GM12892 (cell line): ENCODE data around the gene GIGYF1.

Experiments used
- DNase-seq: peaks from one replicate; pipeline ENCODE4 v3.0.0; 2011; ENCODE audit not compliant: insufficient read length
- FAIRE-seq: peaks from 2 replicates; lab custom pipeline; 2011; peaks lifted over from hg19 to GRCh38; lab: Jason Lieb, UNC
- POLR2A ChIP-seq: IDR thresholded peaks from 2 replicates; pipeline ENCODE4 v1.6.1; 2011; ENCODE audit warnings: low read depth, low read length, control low read depth
- POLR2AphosphoS5 ChIP-seq: IDR thresholded peaks from 2 replicates; pipeline ENCODE4 v1.6.1; 2011; ENCODE audit warnings: low read depth, low read length, control low read depth
- TAF1 ChIP-seq: IDR thresholded peaks from 2 replicates; pipeline ENCODE4 v1.6.1; 2011; ENCODE audit warnings: low read depth, mild to moderate bottlenecking, control low read depth, low read length, borderline replicate concordance

Gene GIGYF1

DNA sequence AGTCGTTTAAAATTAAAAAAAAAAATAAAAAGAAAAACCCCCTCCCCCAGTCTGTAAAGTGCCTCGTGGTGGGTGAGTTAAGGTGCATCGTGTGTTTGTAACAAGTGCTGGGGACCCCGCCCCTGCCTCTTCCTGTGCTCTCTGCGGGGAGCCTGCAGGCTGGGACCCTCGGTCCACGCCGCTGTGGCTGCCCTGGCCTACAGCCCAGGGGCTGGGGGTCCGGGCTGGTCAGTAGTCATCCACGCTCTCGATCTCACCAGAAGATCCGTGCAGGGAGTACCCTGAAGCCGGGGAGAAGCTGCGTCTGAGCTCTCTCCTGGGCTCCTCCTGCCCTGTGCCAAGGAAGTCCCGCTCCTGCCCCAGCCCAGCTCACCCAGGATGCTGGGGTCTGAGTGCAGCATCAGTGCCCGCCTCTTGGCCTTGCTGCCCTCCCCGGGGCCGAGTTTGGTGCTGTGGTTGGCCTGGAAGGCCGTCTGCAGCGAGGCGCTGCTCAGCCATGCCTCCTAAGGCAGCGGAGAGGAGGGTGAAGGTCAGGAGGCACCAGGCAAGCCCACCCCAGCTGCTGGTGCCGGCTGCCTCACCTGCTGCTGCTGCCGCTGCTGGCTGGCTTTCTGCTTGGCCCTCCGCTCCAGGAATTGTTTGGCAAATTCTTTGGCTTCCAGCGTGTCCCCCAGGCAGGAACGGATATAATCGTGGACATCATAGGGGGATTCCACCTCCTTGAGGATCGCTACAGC lies 12.4 kb downstream of the GIGYF1 start:
- FAIRE-seq (no peak), DNase-seq (peak; percentile 21)

DNA sequence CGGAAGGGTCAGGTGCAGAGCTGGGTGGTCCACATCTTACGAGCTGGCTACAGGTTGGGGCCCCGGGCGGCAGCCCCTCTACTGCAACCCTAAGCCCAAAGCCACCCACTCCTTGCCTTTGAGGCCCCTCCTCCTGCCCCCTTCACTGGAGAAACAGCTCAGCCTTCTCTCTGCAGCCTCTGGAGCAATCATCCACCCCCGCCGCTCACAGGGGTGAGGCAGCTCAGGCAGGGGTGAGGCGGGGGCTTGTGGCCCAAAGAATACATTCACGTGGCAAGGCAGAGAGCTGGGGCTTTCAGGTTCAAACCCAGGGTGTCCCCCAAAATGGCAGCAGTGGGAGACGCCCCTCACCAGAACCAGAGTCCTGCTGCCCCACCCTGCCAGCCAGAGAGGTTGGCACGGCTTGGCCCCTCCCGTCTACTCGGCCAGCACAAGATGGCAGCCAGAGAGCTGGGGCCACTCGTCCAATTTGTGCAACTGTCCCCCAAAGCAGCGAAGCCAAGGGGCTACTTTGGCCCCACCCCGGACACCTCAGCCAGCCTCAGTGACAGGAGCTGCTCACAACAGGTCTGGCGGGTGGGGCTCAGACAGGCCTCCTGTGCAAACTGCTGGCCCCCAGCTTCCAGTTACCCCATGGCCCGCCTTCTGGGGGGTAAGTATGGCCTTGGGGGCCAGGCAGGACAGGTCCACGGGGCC lies 13.3 kb downstream of the GIGYF1 start:
- DNase-seq, result peak; percentile 25
- FAIRE-seq, result no peak

More for the DNA sequence above, 12.4 kb downstream of the GIGYF1 start:
- TF ChIP-seq TAF1 (no peak), POLR2AphosphoS5 (no peak), POLR2A (no peak)

DNA sequence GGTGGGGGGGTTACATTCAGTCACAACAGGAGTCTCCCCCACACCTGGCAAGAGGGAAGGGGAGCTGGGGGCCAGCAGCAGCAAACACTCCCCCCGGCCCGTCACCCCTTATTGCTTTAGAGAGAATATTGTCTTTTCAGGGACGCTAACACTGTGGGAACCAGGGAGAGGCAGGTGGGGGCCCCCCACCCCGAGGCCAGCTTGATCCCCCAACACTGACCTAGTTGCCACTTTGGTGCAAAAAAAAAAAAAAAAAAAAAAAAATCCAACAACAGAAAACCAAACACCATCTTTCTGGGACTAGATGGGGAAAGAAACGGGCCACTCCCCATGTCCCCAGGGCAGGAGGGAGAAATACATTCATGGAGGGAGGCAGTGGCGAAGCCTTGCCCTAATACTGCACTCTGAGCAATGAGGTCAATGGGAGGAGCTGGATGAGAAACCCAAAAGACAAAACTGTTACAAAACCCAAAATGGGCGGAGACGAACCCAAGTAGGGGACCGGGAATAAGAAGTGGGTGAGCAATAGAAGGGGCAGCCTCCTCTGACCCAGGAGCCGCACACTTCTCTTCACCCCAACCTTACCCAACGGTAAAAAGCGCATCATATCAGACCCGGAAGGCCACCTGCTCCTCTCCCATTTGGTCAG lies 14.0 kb downstream of the GIGYF1 start:
- peak; percentile 19 for DNase-seq
- TF ChIP-seq POLR2AphosphoS5, result no peak
- TF ChIP-seq POLR2A, result no peak
- TF ChIP-seq TAF1, result no peak
- FAIRE-seq, result no peak

More for the DNA sequence above, 13.3 kb downstream of the GIGYF1 start:
- no peak for TF ChIP-seq POLR2AphosphoS5
- TF ChIP-seq POLR2A, result no peak
- TF ChIP-seq TAF1, result no peak

DNA sequence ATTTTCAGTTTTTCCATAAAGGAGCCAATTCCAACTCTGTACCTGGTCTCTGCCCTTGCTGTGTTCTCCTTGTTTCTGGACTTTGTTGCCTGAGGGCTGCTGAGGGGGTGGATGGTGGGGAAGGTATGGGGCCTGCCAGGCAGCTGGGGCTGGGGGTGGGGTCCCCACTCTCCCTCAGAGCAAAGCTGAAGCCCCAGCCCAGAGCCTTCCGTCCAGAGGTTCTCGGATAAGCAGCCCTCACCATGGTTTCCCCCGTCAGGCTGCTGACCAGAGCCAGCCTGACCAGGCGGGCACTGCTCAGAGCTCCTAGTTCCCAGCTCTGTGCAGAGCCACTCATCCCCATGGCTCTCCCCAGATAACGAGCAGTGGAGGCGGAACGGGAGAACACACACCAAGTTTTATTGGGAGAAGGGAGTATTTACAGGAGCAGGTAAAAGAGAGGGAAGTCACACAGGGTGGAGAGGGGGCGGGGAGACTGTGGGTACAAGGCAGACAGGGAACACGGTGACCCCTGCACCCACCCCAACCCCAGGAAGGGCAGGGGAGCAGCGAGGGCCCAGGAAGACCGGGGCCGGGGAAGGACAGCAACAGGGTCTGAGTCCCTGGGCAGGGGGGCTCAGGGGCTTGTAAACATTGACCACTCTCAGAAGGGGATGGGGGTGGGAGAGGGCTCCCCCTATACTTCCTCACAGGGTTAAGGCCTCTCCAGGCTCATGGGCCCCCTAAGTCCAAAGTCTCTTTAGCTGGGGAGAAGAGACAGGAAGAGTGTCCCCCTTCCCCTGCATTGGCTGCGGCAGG lies 14.7 kb downstream of the GIGYF1 start:
- FAIRE-seq, result no peak
- peak; percentile 27 for DNase-seq
- TF ChIP-seq TAF1, result no peak
- 0 out of 2 replicates have a peak, but pooled peaks have one; percentile 7 for TF ChIP-seq POLR2AphosphoS5

DNA sequence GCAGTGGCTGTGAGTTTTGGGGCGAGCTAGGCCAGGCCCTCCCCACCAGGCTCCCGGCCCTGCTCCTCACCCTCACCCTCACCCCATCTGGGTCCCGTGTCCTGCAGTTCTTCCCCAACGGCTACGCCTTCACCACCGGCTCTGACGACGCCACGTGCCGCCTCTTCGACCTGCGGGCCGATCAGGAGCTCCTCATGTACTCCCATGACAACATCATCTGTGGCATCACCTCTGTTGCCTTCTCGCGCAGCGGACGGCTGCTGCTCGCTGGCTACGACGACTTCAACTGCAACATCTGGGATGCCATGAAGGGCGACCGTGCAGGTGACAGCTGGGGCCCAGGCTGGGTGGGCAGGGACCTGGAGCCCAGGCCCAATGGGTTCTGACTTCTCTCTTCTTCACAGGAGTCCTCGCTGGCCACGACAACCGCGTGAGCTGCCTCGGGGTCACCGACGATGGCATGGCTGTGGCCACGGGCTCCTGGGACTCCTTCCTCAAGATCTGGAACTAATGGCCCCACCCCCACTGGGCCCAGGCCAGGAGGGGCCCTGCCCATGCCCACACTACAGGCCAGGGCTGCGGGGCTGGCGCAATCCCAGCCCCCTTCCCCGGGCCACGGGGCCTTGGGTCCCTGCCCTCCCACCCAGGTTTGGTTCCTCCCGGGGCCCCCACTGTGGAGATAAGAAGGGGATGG lies 15.6 kb downstream of the GIGYF1 start:
- FAIRE-seq (no peak), DNase-seq (peak; percentile 23)
- TF ChIP-seq TAF1 (no peak), POLR2A (0 out of 2 replicates have a peak, but pooled peaks have one; percentile 23)

DNA sequence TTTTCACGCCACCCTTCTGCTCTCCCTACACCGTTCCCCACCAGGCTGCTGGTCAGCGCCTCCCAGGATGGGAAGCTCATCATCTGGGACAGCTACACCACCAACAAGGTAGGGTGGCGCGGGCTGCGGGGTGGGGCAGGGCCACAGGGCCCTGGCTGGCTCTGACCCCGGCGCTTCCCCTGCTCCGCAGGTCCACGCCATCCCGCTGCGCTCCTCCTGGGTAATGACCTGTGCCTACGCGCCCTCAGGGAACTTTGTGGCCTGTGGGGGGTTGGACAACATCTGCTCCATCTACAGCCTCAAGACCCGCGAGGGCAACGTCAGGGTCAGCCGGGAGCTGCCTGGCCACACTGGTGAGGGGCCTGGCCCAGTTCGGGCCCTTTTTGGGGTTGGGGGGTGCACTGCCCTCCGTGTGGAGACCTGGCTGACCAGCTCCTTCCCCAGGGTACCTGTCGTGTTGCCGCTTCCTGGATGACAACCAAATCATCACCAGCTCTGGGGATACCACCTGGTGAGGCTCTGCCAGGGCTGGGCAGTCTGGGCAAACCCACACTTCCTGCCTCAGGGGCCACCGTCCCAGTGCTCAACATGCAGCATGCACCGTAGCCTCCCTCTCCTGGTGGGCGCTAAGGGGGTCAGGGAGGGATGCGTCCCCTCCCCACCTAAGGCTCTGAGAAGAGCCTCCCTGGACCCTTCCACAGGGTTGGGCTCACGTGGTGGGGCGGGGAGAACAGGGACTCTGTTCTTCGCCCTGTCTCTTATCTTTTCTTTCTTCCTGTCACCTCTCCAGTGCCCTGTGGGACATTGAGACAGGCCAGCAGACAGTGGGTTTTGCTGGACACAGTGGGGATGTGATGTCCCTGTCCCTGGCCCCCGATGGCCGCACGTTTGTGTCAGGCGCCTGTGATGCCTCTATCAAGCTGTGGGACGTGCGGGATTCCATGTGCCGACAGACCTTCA lies 16.5 kb downstream of the GIGYF1 start:
- no peak for FAIRE-seq

DNA sequence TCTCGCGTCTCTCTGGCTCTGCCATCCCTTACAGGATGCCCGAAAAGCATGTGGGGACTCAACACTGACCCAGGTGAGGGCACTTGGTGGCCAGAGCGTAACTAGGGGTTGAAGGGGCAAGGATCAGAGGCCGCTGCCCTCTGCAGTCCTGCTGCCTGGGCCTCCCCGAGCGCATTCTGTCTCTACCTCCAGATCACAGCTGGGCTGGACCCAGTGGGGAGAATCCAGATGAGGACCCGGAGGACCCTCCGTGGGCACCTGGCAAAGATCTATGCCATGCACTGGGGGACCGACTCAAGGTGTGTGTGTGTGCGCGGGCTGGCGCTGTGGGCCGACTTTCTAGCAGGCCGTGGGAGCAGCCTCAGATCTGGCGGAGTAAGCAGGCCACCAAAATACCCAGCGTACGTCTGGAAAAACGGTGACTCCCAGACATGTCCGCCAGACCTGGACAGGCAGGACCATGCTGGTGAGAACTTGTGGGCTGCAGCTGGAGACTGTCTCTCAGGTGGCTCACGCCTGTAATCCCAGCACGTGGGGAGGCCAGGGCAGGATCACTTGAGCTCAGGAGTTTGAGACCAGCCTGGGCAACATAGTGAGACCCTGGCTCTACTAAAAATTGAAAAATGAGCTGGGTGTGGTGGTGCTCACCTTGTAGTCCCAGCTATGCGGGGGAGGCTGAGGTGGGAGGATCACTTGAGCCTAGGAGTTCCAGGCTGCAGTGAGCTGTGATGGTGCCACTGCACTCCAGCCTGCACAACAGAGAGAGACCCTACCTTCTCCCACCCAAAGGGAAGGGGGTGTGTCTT lies 17.3 kb downstream of the GIGYF1 start:
- peak; percentile 16 for DNase-seq
- TF ChIP-seq POLR2A (no peak), TAF1 (no peak), POLR2AphosphoS5 (no peak)
- no peak for FAIRE-seq

More for the DNA sequence above, 16.5 kb downstream of the GIGYF1 start:
- TF ChIP-seq POLR2AphosphoS5 (peak; percentile 37), TAF1 (no peak)
- peak; percentile 15 for DNase-seq

DNA sequence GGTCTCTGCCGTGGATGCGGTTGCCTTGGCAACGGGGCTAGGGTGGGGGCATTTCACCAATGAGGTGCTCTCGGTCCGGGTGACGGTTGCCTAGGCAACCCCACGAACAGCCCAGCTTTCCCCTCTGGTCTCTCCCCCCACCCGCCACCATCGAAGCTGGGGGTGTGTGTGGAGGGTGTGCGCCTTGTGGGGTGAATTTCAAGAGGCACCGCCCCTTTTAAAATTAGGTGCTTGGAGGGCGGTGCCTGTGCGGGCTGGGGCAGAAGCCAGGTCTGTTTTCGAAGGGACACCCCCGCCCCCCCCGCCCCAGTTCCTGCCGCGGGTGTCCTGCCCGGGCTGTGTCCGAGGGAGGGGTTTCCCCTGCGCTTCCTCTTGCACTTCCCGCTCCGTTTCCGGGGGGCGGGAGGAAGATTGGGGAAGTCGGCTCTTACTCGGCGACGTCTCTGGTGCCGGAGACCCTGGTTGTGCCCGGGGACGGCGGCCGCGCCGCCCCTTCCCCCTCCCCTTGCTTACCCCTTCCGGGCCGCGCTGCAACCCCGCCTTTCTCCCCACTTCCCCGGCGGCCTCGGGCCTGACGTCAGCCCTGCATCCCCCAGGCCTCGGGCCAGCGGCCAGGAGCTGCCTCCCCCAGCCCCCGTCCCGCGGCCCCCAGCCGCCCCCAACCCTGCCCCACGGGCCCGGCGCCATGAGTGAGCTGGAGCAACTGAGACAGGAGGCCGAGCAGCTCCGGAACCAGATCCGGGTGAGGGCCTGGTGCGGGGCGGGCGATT lies 18.3 kb downstream of the GIGYF1 start:
- 0 out of 2 replicates have a peak, but pooled peaks have one; percentile 22 for TF ChIP-seq POLR2AphosphoS5
- TF ChIP-seq TAF1, result no peak
- no peak for TF ChIP-seq POLR2A
- FAIRE-seq (peak; percentile 85), DNase-seq (peak; percentile 77)

DNA sequence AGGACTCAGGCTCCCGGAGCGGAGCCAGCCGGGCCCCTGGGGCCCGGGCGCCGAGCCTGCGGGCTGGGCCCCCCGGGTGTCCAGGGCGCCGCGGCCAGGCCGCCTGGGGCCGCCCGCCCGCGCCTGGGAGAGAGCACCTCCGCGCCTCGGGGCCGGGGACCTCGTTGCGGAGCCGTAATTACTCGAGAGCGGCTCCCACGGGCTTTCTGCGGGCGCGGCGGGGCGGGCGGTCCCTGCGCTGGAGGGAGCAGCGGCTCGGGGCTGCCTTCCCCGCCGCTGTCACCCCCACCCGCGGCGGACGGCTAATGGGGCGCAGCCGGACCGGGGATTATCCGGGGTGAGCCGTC lies 19.0 kb downstream of the GIGYF1 start:
- DNase-seq, result peak; percentile 24
- TF ChIP-seq POLR2A (no peak), TAF1 (no peak), POLR2AphosphoS5 (no peak)

More for the DNA sequence above, 19.0 kb downstream of the GIGYF1 start:
- FAIRE-seq, result no peak
